ENCODE results near the gene UGT1A7.

DNA sequence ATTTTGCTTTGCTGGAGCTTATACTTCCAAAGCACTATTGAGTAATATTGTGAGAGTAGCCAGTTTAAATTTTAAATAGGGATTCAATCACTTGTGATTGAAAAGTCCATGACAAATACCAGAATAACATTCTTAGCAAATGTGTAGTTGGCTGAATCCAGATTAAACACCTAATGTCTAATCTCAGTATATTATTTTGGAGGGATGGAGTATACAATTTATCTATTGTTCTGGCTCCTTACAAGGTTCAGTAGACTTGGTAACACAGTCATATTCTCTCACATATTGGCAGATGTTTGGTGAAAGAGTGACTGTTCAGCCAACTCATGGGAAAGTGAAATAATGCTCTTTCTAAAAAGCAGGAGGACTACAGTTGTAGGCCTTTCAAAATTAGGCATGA lies 7.8 kb upstream of the UGT1A7 start:
- TF ChIP-seq ZNF70 (CRISPR knock-in tag; IDR thresholded peaks at IDR 0.05), result no peak
- no peak for TF ChIP-seq ZC3H10 (CRISPR knock-in tag; IDR thresholded peaks at IDR 0.05)
- TF ChIP-seq CREB5 (CRISPR knock-in tag; IDR thresholded peaks at IDR 0.05; ENCODE audit: low read depth), result no peak
- TF ChIP-seq PATZ1 (CRISPR knock-in tag; IDR thresholded peaks at IDR 0.05; ENCODE audit: borderline replicate concordance), result no peak
- no peak for TF ChIP-seq ZFP30 (CRISPR knock-in tag; IDR thresholded peaks at IDR 0.05)
- no peak for TF ChIP-seq TOX (CRISPR knock-in tag; IDR thresholded peaks at IDR 0.05; ENCODE audit: borderline replicate concordance)
